AG04449 (cell line): Measurements from ENCODE around the gene THAP8.
"Not testable (repeated sequence)": the region's sequence is repeated elsewhere in the genome, so short reads cannot be mapped to it uniquely, and the experiment has no call there.

Source experiments
- CTCF ChIA-PET: fragments of 350-600 bp; formaldehyde crosslinking; extraction: SDS; loops from one replicate; lab custom pipeline; 2021; ENCODE audit warnings: antibody characterized with exemption; lab: Yijun Ruan, JAX
- POLR2A ChIA-PET: fragments of 400-600, 350-600 bp; formaldehyde crosslinking; extraction: SDS; loops from one replicate; lab custom pipeline; 2020; ENCODE audit warnings: antibody characterized with exemption, inconsistent platforms; lab: Yijun Ruan, JAX
- DNase-seq: peaks from one replicate; pipeline ENCODE4 v3.0.0-alpha.2; 2010; ENCODE audit warnings: low read depth, low spot score
- H3K4me3 ChIP-seq: 2 replicates; pipeline ENCODE4 v1.5.1; 2011; ENCODE audit warnings: low read depth, mild to moderate bottlenecking, control low read depth, low read length
- TF ChIP-seq, protein P1 (sequence below): IDR thresholded peaks from one replicate; pipeline ENCODE4 v1.5.1; 2011; ENCODE audit warnings: mild to moderate bottlenecking, moderate library complexity, low read length, control low read depth, inconsistent platforms; ENCODE audit not compliant: insufficient read depth; ENCODE audit errors: missing control alignments

Gene THAP8

DNA sequence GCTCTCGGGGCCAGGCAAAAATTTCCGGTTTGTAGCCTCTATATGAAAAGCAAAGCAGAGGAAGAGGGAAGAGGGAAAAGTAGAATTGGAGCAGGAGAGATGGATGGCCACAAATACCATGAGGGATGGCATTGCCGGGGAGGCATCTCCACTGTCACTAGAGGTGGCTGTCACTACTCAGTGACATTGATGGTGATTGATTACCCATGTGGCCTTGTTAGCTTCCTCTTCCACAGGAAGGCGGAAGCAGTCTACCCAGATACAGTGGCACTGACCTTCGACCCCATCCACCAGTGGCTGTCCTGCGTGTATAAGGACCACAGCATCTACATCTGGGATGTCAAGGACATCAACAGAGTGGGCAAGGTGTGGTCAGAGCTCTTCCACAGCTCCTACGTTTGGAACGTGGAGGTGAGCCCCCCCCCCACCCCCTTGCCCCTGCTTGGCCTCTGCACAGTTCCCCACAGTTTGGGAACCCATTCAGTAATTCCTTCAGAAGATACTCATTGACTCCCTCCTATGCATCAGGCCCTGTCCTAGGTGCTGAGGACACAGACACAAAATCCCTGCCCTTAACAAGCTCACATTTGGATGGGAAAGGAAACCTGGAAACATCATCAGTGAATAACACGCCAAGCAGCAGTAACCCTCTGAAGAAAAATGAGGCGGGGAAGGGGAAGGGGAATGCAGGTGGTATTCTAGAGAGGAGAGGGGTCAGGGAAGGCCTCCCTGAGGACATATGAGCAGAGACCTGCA lies 19.2 kb upstream of the THAP8 start:
- no peak overlapping the region for H3K4me3 ChIP-seq
- POLR2A ChIA-PET, result no interaction called here
- TF ChIP-seq, protein P1, sequence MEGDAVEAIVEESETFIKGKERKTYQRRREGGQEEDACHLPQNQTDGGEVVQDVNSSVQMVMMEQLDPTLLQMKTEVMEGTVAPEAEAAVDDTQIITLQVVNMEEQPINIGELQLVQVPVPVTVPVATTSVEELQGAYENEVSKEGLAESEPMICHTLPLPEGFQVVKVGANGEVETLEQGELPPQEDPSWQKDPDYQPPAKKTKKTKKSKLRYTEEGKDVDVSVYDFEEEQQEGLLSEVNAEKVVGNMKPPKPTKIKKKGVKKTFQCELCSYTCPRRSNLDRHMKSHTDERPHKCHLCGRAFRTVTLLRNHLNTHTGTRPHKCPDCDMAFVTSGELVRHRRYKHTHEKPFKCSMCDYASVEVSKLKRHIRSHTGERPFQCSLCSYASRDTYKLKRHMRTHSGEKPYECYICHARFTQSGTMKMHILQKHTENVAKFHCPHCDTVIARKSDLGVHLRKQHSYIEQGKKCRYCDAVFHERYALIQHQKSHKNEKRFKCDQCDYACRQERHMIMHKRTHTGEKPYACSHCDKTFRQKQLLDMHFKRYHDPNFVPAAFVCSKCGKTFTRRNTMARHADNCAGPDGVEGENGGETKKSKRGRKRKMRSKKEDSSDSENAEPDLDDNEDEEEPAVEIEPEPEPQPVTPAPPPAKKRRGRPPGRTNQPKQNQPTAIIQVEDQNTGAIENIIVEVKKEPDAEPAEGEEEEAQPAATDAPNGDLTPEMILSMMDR, result no peak
- CTCF ChIA-PET, result interaction anchor here (0.8 to 4.6 kb wide), 2 partner anchors 13 to 15 kb away, joined by 3 to 25 read pairs; no protein-coding TSS in a partner anchor
- DNase-seq, result no peak

DNA sequence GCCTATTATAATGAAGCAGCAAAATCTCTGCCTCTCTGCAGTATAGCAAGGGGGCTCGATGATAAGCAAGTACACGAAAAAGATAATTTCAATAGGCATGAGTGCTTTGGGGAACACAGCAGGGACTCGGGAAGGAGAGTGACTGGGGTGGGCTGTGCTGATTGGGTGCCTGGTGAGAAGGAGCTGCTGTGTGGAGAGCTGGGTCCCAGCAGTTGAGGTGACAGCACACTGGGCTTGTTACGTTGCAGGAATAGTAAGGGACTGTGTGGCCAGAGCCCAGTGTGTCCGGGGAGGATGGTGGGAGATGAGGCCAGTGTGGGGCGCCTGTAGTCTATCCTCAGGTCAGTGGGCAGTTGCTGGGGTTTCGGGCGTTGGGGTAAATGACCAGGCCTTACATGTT lies 18.0 kb upstream of the THAP8 start:
- DNase-seq, result no peak
- no peak overlapping the region for H3K4me3 ChIP-seq
- ChIA-PET POLR2A (no interaction called here), CTCF (interaction anchor here (4.6 kb wide), 1 partner anchor 12 kb away, joined by 25 read pairs; no protein-coding TSS in a partner anchor)
- TF ChIP-seq, protein P1, result no peak

DNA sequence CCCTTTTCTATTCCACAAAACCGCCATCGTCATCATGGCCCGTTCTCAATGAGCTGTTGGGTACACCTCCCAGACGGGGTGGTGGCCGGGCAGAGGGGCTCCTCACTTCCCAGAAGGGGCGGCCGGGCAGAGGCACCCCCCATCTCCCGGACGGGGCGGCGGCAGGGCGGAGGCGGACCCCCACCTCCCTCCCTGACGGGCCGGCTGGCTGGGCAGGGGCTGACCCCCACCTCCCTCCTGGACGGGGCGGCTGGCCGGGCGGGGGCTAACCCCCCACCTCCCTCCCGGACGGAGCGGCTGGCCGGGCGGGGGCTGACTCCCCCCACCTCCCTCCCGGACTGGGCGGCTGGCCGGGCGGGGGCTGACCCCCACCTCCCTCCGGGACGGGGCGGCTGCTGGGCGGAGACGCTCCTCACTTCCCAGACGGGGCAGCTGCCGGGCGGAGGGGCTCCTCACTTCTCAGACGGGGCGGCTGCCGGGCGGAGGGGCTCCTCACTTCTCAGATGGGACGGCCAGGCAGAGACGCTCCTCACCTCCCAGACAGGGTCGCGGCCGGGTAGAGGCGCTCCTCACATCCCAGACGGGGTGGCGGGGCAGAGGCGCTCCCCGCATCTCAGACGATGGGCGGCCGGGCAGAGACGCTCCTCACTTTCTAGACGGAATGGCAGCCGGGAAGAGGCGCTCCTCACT lies 14.9 kb upstream of the THAP8 start:
- CTCF ChIA-PET, result interaction anchor here (2.6 kb wide), 1 partner anchor 9 kb away, joined by 20 read pairs; no protein-coding TSS in a partner anchor
- POLR2A ChIA-PET, DNase-seq, H3K4me3 ChIP-seq: not testable (repeated sequence)

DNA sequence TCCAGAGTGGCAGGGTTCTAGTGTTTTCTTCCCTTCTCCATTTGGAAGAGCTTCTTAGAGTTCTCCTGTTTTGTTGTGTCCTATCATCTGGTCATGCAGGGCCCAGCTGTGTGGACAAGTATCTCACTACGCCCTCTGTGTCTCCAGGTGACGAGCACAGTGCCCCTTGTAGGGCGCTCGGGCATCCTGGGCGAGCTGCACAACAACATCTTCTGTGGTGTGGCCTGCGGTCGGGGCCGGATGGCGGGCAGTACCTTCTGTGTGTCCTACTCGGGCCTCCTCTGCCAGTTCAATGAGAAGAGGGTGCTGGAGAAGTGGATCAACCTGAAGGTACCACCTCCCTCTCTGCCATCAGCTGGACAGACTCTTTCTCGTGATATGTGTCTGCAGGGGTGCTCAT lies 13.6 kb upstream of the THAP8 start:
- no peak overlapping the region for H3K4me3 ChIP-seq
- TF ChIP-seq, protein P1, result no peak
- no peak for DNase-seq
- ChIA-PET POLR2A (no interaction called here), CTCF (interaction anchor here (1.2 to 3.6 kb wide), 2 partner anchors 12 to 102 kb away, joined by 3 to 18 read pairs; partner anchors contain the start of genes THAP8 and WDR62)

DNA sequence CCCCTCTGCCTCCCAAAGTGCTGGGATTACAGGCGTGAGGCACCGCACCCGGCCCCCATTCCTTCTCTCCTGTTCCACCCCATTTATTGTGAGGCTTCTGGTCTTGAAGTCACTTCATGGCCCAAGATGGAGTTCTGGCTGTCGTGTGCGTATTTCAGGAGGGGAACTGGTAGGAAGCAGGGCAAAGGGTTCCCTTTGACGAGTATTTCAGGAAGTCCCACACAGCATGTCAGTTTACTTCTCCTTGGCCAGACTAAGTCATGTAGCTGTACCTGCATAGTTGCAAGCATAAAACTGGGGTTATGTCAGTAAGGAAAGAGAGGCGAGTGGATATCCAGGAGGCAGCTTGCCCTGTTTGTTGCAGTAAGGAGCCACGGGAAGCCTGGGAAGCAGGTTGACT lies 10.7 kb upstream of the THAP8 start:
- TF ChIP-seq, protein P1, result no peak
- ChIA-PET POLR2A (interaction anchor here (1.1 kb wide), 1 partner anchor 57 kb away, joined by 3 read pairs; the partner anchor contains the start of gene SYNE4), CTCF (interaction anchor here (3.6 kb wide), 1 partner anchor 9 kb away, joined by 18 read pairs; the partner anchor contains the start of genes THAP8 and WDR62)
- no peak for DNase-seq
- H3K4me3 ChIP-seq, result no peak overlapping the region

DNA sequence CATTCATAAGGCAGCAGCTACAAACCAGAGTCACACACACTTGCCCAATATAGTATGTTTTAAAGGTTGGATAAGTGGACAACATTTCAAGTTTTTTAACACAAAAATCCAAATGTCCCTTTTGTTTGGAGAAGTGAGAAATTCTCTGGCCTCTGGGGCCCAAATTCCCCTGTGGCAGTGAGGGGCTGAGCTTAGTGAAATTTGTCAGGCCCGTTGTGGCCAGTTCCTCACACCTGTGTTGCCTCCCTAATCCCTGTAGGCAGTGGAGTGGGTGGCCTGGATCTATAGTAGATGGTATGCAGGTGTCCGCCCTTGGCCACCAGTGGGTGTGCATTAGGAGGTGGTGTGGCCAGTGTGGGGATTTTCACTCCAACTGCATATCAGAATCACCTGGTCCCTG lies 7.3 kb upstream of the THAP8 start:
- CTCF ChIA-PET, result interaction anchor here (0.8 to 4.8 kb wide), 13 partner anchors 9 to 173 kb away, joined by 3 to 69 read pairs (median 9); partner anchors contain the start of gene COX7A1
- no peak overlapping the region for H3K4me3 ChIP-seq
- TF ChIP-seq, protein P1, result no peak
- DNase-seq, result no peak
- POLR2A ChIA-PET, result interaction anchor here (0.6 to 1.2 kb wide), 2 partner anchors 45 to 1800 kb away, joined by 3 read pairs; no protein-coding TSS in a partner anchor
